NCI-H1436 treated with DMSO at 0.1 percent for 48 hours (cell line): ENCODE data around the gene SPOCD1.

ENCODE experiments used
- DNase-seq: peaks from one replicate; lab custom pipeline; 2025; lab: John Stamatoyannopoulos, UW

The SPOCD1 gene

DNA sequence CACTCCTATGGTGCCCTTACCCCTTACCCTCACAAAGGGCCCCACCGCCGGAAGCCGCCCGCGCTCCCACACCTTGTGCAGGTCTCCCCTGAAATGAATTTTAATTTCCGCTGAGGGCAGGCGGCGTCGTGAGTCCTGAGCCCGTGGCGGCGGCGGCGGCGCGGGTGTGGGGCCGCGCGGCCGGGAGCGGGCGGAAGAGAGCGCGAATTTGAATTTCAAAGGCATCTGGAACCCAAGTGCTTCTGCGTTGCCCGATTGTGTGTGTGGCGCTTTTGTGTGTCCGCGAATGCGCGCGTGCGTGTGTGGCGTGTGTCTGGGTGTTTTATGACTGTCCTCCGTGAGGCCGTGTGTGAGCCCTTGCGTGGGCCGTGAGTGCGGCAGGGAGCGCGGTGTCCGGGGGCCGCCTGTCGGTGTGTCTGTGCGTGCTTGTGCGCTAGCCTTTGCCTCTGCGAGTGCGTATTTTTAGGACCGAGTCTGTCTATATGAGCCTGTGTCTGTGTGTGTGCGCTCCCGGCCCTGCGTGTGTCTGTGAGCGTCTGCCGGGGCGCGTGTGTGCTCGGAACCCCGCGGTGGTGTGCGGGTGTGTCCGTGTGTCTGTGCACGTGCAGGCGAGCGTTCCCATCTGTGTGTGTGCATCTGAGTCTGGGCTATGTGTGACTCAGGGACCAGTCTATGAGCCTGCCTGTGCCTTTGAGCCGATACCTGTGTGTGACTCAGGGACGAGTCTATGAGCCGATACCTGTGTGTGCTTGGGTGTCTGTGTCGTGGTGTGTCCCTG is 43.7 kb downstream of the SPOCD1 start:
- no peak for DNase-seq

DNA sequence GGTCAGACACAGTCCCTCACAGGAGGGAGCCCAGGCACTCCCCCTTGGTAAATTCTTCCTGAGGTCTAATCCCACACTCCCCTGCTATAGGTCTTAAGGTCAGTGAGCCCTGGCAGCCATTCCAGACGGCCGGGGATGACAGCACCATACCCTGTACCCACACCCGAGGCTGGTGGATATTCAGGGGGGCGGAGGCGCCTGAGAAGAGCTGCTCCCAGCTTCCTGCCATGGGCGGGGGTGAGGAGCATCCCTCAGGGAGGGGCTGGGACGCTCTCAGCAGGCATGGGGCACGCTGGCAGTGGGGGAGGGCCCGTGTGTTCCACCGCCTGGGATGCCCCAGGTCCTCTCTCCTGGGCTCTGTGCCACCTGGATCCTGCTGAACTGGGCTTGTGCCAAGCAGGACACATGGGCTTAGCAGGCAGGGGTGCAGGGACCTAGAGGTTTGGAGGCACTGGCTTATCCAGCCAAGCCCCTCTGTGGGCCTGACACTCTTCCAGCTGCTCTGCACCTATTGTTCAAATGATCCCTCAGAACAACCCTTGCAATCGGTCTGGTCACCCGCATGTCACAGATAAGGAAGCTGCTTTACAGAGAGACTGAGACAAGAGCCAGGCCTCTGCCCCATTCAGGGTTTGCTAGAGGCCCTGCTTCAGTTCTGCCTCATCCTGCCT is 46.0 kb downstream of the SPOCD1 start:
- DNase-seq: no peak

DNA sequence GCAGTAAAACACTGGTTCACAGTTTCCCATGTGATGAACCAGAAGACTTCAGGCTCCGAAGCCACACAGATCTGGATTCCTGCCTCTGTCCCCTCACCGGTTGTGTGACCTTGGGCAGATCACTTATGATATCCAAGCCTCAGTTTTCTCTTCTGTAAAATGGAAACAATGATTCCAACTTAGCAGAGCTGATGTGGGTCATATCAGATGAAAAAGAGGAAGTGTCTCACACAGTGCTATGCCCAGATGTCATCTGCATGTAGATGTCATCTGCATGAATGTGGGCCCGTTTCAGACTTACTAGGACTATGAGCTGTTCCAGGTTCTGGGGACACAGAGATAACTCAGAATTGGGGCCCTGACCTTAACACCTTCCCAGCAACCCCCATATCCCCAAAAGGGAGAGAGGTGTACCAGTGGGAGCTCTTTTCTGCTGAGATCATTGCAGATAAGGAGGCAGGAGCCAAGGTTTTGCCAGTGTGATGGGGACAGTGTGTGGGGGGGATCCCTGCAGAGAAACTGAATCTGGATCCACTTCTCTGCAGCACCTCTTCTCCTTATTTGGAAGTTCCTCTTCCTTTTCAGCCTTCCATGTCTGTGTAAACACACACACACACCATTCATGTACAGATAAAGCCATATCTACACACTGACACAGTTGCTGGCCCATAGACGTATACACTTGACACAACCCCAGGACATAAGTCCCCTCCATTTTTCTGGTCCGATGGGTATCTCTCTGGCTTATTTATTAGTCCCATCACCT is 46.7 kb downstream of the SPOCD1 start:
- no peak for DNase-seq

DNA sequence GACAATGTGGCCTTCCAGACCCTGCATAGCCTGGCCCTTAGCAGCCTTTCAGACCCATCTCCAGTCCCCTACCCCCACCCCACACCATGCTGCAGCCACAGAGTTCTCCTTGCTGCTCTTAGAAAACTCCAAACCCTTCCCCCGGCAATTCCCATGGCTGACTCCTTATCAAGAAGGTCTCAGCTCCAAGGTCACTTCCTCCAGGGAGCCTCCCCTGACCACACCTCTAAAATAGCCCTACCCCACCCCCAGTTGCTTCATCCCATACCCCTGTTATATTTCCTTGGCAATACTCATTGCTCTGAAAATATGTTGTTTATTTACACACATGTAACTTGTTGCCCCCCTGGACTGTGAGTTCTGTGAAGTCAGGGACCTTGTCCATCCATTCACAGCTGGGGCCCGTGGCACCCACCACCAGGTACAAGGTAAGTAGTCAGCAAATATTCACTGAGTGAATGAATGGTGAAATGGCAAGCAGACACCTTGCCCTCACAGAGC is 47.4 kb downstream of the SPOCD1 start:
- no peak for DNase-seq

DNA sequence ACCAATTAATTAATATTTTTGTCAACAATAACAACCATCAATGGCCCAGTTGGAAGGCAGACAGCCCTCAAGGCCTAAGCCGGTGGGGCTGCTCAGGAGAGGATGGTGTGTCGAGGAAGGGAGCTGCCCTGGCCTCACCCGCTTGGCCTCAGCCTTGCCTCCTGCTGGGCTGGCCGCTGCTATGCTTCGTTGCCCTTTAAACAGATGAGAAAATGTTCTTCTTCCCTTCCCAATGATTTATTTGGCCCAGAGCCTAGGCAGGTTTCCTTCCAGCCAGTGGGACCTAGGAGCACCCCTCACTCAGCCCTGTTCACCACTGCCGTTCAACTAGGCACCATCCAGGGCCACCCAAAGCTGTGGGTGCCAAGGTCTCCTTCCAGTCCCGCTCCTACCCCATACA is 48.6 kb downstream of the SPOCD1 start:
- no peak for DNase-seq

DNA sequence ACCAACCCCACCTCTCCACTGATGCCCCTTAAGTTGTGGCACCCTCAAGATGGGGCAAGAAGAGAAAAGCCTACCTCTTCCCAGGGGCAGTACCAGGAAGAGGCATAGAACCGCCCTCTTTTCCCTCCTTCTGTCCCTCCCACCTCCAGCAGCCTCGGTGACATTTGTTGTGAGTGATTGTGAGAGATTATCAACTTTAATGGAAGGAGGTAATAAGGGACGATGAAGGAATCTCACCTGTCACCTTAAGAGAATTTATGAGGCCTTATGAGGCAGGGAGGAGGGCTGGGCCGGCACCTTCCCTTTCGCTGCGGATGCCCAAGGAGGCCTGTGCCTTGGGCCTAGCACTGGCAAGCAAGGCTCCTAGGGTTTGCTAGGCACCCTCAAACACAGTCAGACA is 50.3 kb downstream of the SPOCD1 start:
- no peak for DNase-seq

DNA sequence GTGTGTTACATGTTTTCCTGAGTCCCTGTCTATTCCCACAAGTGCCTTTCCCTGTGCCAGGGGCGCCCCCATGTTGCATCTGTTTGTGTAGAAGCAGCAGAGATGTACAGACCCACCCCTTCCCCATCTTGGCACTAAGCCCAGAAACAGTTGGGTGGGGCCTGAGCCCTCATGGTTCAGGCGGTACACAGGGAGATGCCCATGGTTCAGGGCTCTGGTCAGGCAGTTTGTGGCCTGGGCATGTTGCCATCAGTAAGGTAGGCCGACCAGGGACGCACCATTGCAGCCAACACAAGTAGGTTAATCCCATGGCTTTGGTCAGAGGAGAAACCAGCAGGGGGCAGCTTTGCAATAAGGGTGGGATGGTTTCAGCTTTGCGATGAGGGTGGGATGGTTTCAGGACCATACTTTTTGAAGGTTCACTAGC is 50.8 kb downstream of the SPOCD1 start:
- DNase-seq: no peak

DNA sequence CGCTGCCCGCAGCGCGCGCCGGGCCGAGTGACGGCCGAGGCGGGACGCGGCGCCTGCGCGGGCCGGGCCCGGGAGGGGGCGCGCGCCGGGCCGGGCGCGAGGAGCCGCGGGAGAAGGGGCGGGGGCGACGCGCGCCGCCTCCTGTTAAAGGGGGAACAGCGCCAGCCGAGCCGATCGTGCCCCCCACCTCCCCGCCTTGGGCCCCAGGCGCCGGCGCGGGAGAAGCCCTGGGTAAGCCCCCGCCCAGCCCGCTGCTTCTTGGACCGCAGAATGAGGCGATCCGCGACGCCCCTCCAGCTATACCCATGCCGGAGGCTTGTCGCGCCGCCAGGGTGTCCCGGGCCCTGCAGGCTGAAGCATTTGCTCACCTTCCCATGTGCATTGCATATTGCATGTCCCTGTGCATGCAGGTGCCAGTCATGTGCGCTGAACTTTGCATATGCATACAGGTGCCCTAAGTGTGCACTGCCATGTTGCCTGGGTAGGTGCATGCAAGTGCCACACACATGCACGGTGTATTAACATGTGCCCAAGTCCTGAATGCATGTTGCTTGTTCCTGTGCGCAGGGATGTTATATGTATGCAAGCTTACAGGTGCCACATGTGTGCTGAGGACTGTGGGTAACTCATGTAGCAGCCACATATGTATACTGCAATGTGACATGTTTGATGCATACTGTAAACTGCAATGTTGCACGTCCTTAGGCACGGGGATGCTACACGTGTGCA is 51.3 kb downstream of the SPOCD1 start, which contains the start of gene ADGRB2:
Gene ADGRB2, minus strand, starts transcription at position 29 of the 729 bp plus-strand sequence. CDS start 7,119 bp downstream, outside the sequence.
- no peak for DNase-seq

DNA sequence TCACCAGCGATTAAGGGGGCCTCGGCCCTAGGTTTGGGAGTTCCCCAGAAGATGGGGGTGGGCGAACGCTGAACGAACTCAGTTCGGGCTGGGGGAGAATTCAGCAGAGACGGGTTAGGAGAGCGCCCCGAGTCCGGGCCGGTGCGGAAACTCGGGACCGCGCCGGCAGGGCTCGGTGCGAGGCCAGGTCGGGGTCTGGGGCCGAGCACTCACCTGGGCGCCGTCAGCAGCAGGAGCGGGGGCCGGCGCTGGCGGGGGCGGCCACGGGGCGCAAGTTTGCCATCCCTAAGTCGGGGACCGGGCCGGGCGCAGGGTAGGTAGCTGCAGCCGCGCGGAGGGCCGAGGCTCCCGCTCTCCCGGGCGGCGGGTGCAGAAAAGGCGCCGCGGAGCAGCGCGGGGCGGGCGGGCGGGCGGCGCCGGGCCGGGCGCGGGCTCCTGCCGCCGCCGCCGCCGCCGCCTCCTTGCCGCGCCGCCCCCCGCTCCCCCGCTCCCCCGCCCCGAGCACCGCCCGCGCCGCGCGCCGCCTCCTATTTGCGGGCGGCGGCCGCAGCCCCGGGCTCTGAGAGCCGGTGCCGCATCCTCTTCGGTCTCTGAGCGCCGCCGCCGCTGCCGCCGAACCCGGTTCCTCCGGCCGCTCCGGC is 52.0 kb downstream of the SPOCD1 start:
- no peak for DNase-seq

DNA sequence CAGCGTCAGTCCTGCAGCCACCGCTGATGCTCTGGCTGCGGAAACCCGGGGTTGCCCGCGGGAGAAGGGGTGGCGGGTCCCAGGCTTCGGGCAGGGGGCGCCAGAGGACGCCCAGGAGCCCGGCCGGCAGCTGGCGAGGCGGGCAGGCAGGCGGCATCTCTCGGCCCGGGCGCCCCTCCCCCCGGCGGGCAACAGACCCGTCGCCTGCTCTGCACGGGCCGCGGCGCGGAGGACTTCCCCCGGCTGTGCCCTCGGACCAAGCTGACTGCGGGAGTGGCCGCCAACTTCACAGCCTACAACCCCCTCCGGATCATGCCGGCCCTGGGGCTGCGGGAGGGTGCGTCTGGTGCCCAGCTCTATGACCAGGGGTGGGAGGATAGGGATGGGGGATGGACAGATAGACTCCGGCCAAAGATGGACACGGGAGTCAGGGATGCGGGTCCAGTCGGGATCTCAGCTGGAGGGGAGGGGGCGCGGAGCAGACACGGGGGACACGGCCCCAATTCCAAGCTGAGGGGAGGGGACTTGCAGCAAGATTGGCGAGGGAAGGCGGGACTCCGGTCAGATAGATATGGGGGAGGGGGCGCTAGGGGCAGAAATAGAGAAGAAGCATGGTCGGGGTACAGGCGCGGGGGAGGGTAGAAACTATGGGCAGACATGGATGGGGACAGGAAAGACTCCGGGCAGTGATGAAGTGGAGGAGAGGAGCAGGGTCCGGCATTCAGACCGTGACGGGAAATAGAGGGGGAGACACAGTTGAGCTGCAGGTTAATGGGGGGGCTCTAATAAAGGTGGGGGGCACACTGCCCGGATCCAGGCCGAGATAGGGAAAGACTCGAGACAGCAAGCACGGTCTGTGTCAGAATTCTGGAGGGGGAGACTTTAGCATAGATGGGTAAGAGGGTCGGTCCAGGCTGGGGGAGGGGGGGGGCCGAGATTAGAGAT is 52.8 kb downstream of the SPOCD1 start:
- DNase-seq: peak; percentile 40

DNA sequence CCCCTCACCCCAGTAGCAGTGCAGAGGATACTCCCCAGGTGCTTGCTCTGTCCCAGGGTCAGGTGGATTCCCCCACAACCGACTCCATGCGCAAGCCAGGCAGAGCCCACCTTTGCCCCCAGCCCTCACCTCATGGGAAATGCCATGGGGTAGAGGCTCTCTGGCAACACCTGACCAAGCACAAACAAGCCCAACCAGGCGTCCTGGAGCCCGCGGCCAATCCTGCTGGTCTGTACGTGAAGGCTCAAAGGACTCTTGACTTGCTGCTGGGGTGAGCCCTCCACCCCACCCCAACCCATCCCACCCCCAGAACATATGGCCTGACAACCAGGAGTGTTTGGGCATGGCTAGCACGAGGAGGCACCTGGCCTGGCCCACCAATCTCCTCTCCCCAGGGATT is 53.5 kb downstream of the SPOCD1 start:
- no peak for DNase-seq

DNA sequence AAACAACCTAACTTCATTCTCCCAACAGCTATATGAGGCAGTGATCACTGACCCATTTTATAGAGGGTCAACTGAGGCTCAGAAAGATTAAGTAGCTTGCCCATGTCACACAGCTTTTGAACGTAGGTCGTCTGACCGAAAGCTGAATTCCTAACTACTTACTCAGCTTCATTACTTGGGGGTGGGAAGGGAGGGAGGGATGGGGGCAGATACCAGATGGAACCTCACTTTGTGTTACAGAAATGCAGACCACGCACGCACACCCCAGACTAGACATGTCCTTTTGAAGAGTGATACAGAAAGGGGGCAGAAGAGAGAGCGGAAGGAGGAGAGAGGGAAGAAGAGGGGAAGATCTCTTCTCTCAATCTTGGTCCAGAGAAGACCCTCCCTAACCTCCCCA is 53.9 kb downstream of the SPOCD1 start:
- no peak for DNase-seq

DNA sequence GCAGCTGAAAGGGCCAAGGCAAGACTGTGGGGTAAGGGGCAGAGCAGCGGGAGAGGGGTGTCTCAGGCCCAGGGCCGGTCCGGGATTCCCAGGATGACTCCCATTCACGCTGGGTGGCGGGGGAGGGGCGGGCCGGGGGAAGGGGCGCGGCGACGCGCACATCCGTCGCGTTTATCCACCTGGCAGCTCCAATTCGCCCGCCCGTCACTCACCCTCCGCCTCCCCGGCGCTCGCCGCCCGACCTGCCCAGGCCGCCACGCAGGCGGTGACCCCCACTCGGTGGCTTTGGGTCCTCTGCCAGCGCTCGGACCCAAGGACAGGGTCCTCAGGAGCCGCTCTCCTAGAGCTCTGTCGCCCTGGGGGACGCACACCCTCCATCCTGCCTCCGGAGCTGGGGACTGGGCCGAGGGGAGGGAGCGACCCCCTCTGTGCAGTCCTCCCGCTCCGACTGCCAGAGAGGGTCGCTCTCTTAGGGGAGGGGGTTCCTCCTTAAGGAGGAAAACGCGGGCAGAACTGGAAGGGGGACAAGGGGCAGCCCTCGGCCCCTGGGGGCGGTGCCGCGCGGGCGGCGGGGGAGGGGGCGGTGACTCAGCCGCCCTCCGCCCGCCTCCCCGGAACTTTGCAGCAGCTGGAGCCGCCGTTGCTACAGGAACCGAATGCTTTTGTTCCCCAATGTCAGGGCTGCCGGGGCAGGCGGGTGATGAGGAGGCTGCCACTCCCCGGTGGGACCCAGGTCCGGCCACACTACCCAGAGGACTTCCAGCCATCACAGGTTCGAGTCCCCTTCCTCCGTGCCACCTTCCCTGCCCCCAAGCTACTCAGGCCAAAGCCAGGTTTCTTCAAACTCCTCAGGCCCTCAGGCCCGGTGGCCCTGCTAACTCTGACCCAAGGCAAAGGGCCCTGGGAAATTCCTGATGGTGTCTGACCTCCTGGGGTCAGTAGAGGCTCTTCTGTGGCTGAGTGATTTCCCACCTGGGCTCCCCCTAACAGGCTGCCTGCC is 55.1 kb downstream of the SPOCD1 start:
- DNase-seq: no peak

DNA sequence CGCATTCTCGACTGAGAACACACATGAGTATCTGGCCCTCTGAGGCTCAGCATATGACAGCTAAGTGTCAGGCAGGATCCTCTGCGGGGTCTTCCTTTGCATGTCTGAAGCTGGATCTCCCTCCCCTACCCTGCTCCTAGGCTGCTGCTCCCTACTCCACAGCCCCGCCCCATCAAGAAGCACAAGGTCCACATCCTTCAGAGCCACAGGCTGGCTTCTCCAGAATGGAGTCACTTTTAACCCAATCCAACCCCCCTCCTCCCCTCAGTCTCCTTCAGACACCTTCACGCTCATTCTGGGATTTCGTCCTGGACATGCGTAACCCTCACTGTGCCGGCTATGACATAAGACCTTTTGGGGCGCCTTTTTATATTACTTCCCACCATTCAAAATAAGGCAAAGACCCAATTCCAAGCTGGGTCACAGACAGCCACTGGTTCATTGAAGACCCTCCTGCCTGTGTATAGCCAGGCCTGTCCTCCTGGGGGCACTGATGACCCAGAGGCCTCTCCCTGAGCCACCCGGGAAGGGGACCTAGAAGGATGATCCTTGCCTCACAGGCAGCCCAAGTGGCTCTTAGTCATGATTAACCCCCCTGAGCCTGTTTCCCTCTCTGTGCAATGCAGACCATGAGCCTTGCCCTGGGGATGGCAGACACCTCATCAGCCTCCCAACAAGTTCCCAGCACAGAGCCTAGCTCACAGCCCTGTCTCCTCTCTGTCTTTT is 56.4 kb downstream of the SPOCD1 start:
- DNase-seq: no peak

DNA sequence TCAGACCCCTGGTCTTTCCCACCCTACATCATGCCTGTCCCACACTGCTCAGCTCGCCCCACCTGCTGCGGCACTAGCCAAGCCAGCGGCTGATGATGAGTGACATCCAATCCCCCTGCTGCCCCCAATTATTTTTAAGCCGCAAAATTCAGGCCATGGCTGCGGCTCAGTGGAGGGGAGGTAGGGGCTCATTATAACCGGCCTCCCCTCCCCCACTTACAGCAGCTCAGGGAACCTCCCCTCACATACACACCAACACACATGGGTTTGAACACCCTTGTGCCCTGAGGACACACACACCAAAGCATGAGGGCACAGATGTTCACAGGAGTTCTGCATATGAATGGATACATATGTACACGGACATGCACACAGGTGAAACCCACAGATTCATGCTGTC is 57.0 kb downstream of the SPOCD1 start:
- no peak for DNase-seq

DNA sequence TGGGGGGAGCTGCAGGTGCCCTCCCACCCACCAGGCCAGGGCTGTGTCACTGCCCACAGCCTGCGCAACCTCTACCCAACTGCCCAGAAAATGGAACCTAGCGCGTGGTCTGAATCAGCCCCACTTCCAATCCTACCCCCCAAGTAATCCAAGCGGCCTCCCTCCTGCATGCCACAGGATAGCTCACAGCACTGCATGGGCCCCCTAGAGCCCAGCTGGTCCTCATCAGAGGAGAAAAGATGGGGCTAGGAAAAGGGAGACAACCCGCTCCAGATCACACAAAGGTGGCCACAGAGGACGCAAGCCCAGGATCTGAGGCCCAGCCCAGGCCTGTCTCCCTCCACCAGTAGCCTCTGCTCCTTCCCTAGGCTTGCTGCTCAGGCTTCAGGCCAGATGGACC is 57.8 kb downstream of the SPOCD1 start:
- DNase-seq: no peak

DNA sequence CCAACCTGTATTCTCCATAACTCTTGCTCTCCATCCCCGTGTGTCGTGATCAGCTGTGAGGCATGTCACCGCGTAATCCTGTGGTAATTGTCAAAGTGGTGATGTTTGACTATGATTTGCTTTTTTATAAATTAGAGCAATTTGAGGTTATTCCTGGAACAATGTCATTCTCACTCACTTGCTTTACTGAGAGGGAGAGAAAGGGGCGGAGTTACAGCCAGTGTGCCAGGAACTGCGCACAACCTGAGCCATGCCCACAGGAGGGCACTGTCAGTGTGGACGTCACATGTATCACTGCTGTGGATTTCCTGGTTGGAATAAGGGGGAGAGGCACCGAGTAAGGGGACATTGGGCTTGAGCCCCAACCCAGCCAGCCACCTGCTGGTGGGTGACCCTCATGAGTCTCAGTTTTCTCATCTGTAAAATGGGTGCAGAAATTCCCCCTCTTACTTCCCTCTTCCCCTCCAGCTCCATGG is 58.6 kb downstream of the SPOCD1 start:
- no peak for DNase-seq

DNA sequence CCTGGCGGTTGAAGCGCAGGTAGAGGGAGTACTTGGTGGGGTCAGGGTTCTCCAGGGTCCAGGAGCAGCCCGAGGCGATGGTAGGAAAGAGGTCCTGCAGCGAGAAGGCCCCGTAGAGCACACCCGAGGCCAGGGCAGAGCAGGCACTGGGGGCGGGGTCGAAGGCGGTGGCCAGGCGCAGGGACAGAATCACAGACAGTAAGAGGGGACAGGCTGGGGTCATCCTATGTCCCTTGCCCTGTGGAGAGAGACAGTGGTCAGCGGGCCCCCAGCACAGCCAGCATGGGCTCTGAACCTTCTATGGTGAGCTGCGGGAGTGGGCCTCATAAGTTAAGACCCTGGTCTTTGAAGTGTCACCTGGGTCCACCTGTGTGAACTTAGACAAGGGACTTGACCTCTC is 59.2 kb downstream of the SPOCD1 start:
- no peak for DNase-seq
